H9 (cell line): Measurements from ENCODE around the gene PCLAF. TPM values are rescaled to one million over a fixed set of nuclear protein-coding genes. Genes with fewer than 3 reads are reported as not detected.

Experiments
- DNase-seq: peaks from one replicate; pipeline ENCODE4 v3.0.0-alpha.2; 2017
- H2AFZ ChIP-seq: one replicate; pipeline ENCODE4 v1.6.1; 2013; ENCODE audit warnings: mild to moderate bottlenecking, low read length, control low read depth, moderate library complexity
- H2AK5ac ChIP-seq: 2 replicates; pipeline ENCODE4 v1.6.1; 2013; ENCODE audit warnings: low read length, control low read depth, mixed read lengths; ENCODE audit not compliant: insufficient read length
- H2BK120ac ChIP-seq: one replicate; pipeline ENCODE4 v1.6.1; 2013; ENCODE audit warnings: low read depth, mild to moderate bottlenecking, low read length, control low read depth, inconsistent platforms; ENCODE audit not compliant: poor library complexity, severe bottlenecking
- H2BK12ac ChIP-seq: 2 replicates; pipeline ENCODE4 v1.6.1; 2013; ENCODE audit warnings: low read length, control low read depth, mixed read lengths, low read depth; ENCODE audit not compliant: insufficient read length
- H2BK15ac ChIP-seq: 2 replicates; pipeline ENCODE4 v1.6.1; 2013; ENCODE audit warnings: low read depth, low read length, control low read depth
- H2BK20ac ChIP-seq: one replicate; pipeline ENCODE4 v1.6.1; 2013; ENCODE audit warnings: low read depth, mild to moderate bottlenecking, low read length, control low read depth, inconsistent platforms; ENCODE audit not compliant: poor library complexity, severe bottlenecking
- H2BK5ac ChIP-seq: 2 replicates; pipeline ENCODE4 v1.6.1; 2013; ENCODE audit warnings: low read length, control low read depth, mixed read lengths; ENCODE audit not compliant: insufficient read length
- H3K14ac ChIP-seq: 2 replicates; pipeline ENCODE4 v1.6.1; 2013; ENCODE audit warnings: low read length, control low read depth; ENCODE audit not compliant: insufficient read depth
- H3K18ac ChIP-seq: 2 replicates; pipeline ENCODE4 v1.6.1; 2013; ENCODE audit warnings: low read depth, mild to moderate bottlenecking, mixed read lengths, low read length, control low read depth; ENCODE audit not compliant: insufficient read length
- H3K23ac ChIP-seq: 2 replicates; pipeline ENCODE4 v1.6.1; 2013; ENCODE audit warnings: low read length, control low read depth, mixed read lengths, low read depth; ENCODE audit not compliant: insufficient read length
- H3K23me2 ChIP-seq: 2 replicates; pipeline ENCODE4 v1.6.1; 2013; ENCODE audit warnings: low read depth, mild to moderate bottlenecking, mixed read lengths, low read length, control low read depth; ENCODE audit not compliant: insufficient read length, poor library complexity, severe bottlenecking
- H3K27ac ChIP-seq: 2 replicates; pipeline ENCODE4 v1.5.1; 2013; ENCODE audit warnings: low read length, control low read depth, mixed read lengths, low read depth; ENCODE audit not compliant: insufficient read length
- H3K27me3 ChIP-seq: 2 replicates; pipeline ENCODE4 v1.6.1; 2013; ENCODE audit warnings: low read length, control low read depth, inconsistent platforms; ENCODE audit not compliant: insufficient read depth
- H3K4ac ChIP-seq: 2 replicates; pipeline ENCODE4 v1.6.1; 2013; ENCODE audit warnings: low read depth, mild to moderate bottlenecking, control low read depth, inconsistent platforms, low read length, moderate library complexity
- H3K4me1 ChIP-seq: 2 replicates; pipeline ENCODE4 v1.6.1; 2013; ENCODE audit warnings: low read length, control low read depth, inconsistent platforms; ENCODE audit not compliant: insufficient read depth
- H3K4me2 ChIP-seq: 2 replicates; pipeline ENCODE4 v1.6.1; 2013; ENCODE audit warnings: low read length, control low read depth, mixed read lengths; ENCODE audit not compliant: insufficient read length, insufficient read depth
- H3K56ac ChIP-seq: 2 replicates; pipeline ENCODE4 v1.6.1; 2013; ENCODE audit warnings: low read depth, mild to moderate bottlenecking, mixed read lengths, low read length, control low read depth; ENCODE audit not compliant: insufficient read length
- H3K79me1 ChIP-seq: 2 replicates; pipeline ENCODE4 v1.6.1; 2013; ENCODE audit warnings: low read depth, mild to moderate bottlenecking, moderate library complexity, low read length, control low read depth, inconsistent platforms; ENCODE audit not compliant: insufficient read depth, poor library complexity, severe bottlenecking
- H3K79me2 ChIP-seq: 2 replicates; pipeline ENCODE4 v1.6.1; 2013; ENCODE audit warnings: low read length, control low read depth, inconsistent platforms; ENCODE audit not compliant: insufficient read depth
- H3K9ac ChIP-seq: 2 replicates; pipeline ENCODE4 v1.6.1; 2013; ENCODE audit warnings: low read length, control low read depth, mixed read lengths; ENCODE audit not compliant: insufficient read length; ENCODE audit errors: extremely low read depth
- H3K9me3 ChIP-seq: one replicate; pipeline ENCODE4 v1.6.1; 2013; ENCODE audit warnings: low read depth, low read length, inconsistent platforms; ENCODE audit not compliant: control insufficient read depth
- H3T11ph ChIP-seq: one replicate; pipeline ENCODE4 v1.6.1; 2013; ENCODE audit warnings: mild to moderate bottlenecking, low read length, control low read depth, inconsistent platforms
- H4K20me1 ChIP-seq: one replicate; pipeline ENCODE4 v1.6.1; 2013; ENCODE audit not compliant: control insufficient read depth, insufficient read length, insufficient read depth
- H4K5ac ChIP-seq: 2 replicates; pipeline ENCODE4 v1.6.1; 2013; ENCODE audit warnings: low read depth, mild to moderate bottlenecking, mixed read lengths, low read length, control low read depth; ENCODE audit not compliant: insufficient read length
- H4K8ac ChIP-seq: replicated peaks from 2 replicates; pipeline ENCODE4 v1.6.1; 2013; ENCODE audit warnings: low read length, control low read depth, mixed read lengths, low read depth; ENCODE audit not compliant: insufficient read length
- H4K91ac ChIP-seq: 2 replicates; pipeline ENCODE4 v1.6.1; 2013; ENCODE audit warnings: low read depth, mild to moderate bottlenecking, moderate library complexity, mixed read lengths, low read length, control low read depth; ENCODE audit not compliant: insufficient read length
- H3K27ac Mint-ChIP-seq, 3 experiments: 2 replicates in 2 of 3; 3 replicates in 1 of 3; pipeline ENCODE4 v1.8.0; 2020 to 2021; ENCODE audit warnings: mixed read lengths in 3 of 3, mild to moderate bottlenecking in 1 of 3, moderate library complexity in 1 of 3
- H3K27me3 Mint-ChIP-seq: 2 replicates; pipeline ENCODE4 v1.8.0; 2021; ENCODE audit warnings: low read depth, mild to moderate bottlenecking, moderate library complexity, mixed read lengths
- H3K36me3 Mint-ChIP-seq, 3 experiments: 2 replicates in 2 of 3; 3 replicates in 1 of 3; pipeline ENCODE4 v1.8.0; 2020 to 2021; ENCODE audit warnings: low read depth in 3 of 3, mixed read lengths in 3 of 3; ENCODE audit not compliant: insufficient read depth in 1 of 3
- H3K4me1 Mint-ChIP-seq, 2 experiments: 2 replicates each; pipeline ENCODE4 v1.8.0; 2020; ENCODE audit warnings: mixed read lengths in 2 of 2
- H3K4me3 Mint-ChIP-seq, 2 experiments: 2 replicates in 1 of 2; 3 replicates in 1 of 2; pipeline ENCODE4 v1.8.0; 2020 to 2021; ENCODE audit warnings: mild to moderate bottlenecking in 2 of 2, mixed read lengths in 2 of 2, moderate library complexity in 1 of 2
- H3K9me3 Mint-ChIP-seq, 2 experiments: 2 replicates in 1 of 2; 3 replicates in 1 of 2; pipeline ENCODE4 v1.8.0; 2020; ENCODE audit warnings: mild to moderate bottlenecking in 2 of 2, mixed read lengths in 2 of 2, moderate library complexity in 1 of 2
- total RNA-seq: library from RNA; stranded (reverse); gene quantifications from 2 replicates; pipeline ENCODE4 v1.2.1, GENCODE V29; 2021
- TF ChIP-seq, protein P1 (sequence below): fragments of 200-600 bp; sonication (generic); conservative IDR thresholded peaks from 3 replicates; pipeline ENCODE4 v1.8.0; 2021; ENCODE audit warnings: antibody characterized with exemption, mild to moderate bottlenecking

The PCLAF gene
- total RNA-seq, 1 experiment from 2014 or later: 65.6 TPM

DNA sequence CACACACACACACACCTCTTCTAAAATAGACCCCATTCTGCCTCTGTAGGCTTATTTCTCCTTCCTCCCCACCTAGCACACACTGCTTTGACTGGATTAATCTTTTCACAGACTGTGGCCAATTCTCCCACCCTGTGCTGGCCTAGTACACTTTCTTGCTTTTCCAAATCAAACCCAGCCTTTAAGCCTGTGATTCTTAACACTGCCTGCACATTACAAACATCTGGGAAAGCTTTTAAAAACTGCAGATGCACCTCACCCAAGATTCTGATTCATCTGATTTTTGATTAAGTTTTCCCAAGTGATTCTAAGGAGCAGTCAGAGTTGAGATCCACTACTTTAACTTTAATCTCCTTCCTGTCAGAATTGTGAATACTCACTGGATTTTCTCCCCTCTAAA is 38.0 kb downstream of the PCLAF start:
- H3K27ac ChIP-seq: no peak overlapping the region
- H3K27me3 Mint-ChIP-seq: no peaks in the 10 kb centered on the region
- H2BK20ac ChIP-seq: no peak overlapping the region
- no peak overlapping the region for H3K14ac ChIP-seq
- no peak overlapping the region for H2AFZ ChIP-seq
- peaks cover 2 to 23% (median 15%) of the 10 kb centered on the region in 3 experiments; a peak in 6 of 7 replicates for H3K36me3 Mint-ChIP-seq
- H2BK12ac ChIP-seq: no peak overlapping the region
- no peaks in the 10 kb centered on the region for H3K4me1 ChIP-seq
- no peak overlapping the region for H3K18ac ChIP-seq
- no peak overlapping the region for H3T11ph ChIP-seq
- DNase-seq: no peak
- H3K9me3 ChIP-seq: no peaks in the 10 kb centered on the region
- no peak overlapping the region for H2BK5ac ChIP-seq
- no peak overlapping the region for H3K9ac ChIP-seq
- H2AK5ac ChIP-seq: no peak overlapping the region
- H3K4ac ChIP-seq: no peak overlapping the region
- no peak overlapping the region for H3K4me2 ChIP-seq
- H3K4me1 Mint-ChIP-seq: peaks cover 9 to 12% of the 10 kb centered on the region in 2 experiments
- H2BK15ac ChIP-seq: no peak overlapping the region
- no peak overlapping the region for H4K5ac ChIP-seq
- H3K79me2 ChIP-seq: no peaks in the 10 kb centered on the region
- no peaks in the 10 kb centered on the region for H3K9me3 Mint-ChIP-seq
- no peaks in the 10 kb centered on the region for H3K79me1 ChIP-seq
- H3K4me3 Mint-ChIP-seq: no peak overlapping the region
- no peak overlapping the region for H4K8ac ChIP-seq
- H4K91ac ChIP-seq: no peak overlapping the region
- H3K27ac Mint-ChIP-seq: peak overlapping the region in 2 of 3 experiments; percentile 24 to 77; a peak in 6 of 7 replicates
- H3K56ac ChIP-seq: no peak overlapping the region
- H2BK120ac ChIP-seq: no peak overlapping the region
- H4K20me1 ChIP-seq: no peaks in the 10 kb centered on the region
- no peaks in the 10 kb centered on the region for H3K27me3 ChIP-seq
- no peak overlapping the region for H3K23ac ChIP-seq
- TF ChIP-seq, protein P1, sequence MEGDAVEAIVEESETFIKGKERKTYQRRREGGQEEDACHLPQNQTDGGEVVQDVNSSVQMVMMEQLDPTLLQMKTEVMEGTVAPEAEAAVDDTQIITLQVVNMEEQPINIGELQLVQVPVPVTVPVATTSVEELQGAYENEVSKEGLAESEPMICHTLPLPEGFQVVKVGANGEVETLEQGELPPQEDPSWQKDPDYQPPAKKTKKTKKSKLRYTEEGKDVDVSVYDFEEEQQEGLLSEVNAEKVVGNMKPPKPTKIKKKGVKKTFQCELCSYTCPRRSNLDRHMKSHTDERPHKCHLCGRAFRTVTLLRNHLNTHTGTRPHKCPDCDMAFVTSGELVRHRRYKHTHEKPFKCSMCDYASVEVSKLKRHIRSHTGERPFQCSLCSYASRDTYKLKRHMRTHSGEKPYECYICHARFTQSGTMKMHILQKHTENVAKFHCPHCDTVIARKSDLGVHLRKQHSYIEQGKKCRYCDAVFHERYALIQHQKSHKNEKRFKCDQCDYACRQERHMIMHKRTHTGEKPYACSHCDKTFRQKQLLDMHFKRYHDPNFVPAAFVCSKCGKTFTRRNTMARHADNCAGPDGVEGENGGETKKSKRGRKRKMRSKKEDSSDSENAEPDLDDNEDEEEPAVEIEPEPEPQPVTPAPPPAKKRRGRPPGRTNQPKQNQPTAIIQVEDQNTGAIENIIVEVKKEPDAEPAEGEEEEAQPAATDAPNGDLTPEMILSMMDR: no peak
- H3K23me2 ChIP-seq: no peaks in the 10 kb centered on the region
